ENCODE data around the gene SRGAP3.

DNA sequence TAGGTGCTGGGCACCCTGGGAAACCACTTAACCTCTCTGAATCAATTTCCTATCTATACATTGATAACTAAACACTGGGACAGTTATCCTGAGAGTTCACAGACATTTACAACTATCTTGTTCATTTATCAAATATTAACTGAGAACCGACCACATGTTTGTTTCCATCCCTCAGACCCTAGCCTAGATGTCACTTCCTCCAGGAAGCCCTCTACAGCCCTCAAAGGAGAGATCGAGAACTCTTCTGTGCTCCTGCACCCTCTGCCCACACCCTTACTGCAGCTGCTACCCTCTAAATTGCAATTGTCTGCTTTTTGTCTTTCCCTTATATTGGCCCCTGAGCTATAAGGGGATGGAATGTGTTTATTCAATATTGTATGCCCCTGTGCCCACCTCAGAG lies 46.1 kb downstream of the SRGAP3 start:
- no peak for TF ChIP-seq EZH2 (IDR thresholded peaks at IDR 0.05; ENCODE audit: insufficient read depth, poor library complexity, severe bottlenecking)
- no peak for TF ChIP-seq EZH2phosphoT487 (IDR thresholded peaks at IDR 0.05; ENCODE audit: insufficient read depth, low read depth)
